RWPE1 (cell line): Measurements from ENCODE around the gene SYVN1.
A peak's percentile ranks its signal among the peaks of the same experiment; 100 is the strongest.
"Not testable (repeated sequence)": the region's sequence is repeated elsewhere in the genome, so short reads cannot be mapped to it uniquely, and the experiment has no call there.

ENCODE experiments used
- CTCF ChIA-PET: fragments of 350-600 bp; sonication (Branson Sonifier 250); formaldehyde crosslinking; extraction: SDS; loops from one replicate; lab custom pipeline; 2021; lab: Yijun Ruan, JAX
- POLR2A ChIA-PET: fragments of 400-600 bp; formaldehyde crosslinking; extraction: SDS; loops from one replicate; lab custom pipeline; 2020; ENCODE audit warnings: antibody characterized with exemption; ENCODE audit not compliant: low non-redundant PET; lab: Yijun Ruan, JAX
- DNase-seq: peaks from one replicate; pipeline ENCODE4 v3.0.0; 2012; ENCODE audit warnings: low spot score
- H3K27ac ChIP-seq: fragments of 450-650 bp; 2 replicates; pipeline ENCODE4 v1.5.1; 2017
- TF ChIP-seq, protein P1 (sequence below): fragments of 450-650 bp; conservative IDR thresholded peaks from 2 replicates; pipeline ENCODE4 v1.5.1; 2017; ENCODE audit warnings: low read depth, mild to moderate bottlenecking

The SYVN1 gene

DNA sequence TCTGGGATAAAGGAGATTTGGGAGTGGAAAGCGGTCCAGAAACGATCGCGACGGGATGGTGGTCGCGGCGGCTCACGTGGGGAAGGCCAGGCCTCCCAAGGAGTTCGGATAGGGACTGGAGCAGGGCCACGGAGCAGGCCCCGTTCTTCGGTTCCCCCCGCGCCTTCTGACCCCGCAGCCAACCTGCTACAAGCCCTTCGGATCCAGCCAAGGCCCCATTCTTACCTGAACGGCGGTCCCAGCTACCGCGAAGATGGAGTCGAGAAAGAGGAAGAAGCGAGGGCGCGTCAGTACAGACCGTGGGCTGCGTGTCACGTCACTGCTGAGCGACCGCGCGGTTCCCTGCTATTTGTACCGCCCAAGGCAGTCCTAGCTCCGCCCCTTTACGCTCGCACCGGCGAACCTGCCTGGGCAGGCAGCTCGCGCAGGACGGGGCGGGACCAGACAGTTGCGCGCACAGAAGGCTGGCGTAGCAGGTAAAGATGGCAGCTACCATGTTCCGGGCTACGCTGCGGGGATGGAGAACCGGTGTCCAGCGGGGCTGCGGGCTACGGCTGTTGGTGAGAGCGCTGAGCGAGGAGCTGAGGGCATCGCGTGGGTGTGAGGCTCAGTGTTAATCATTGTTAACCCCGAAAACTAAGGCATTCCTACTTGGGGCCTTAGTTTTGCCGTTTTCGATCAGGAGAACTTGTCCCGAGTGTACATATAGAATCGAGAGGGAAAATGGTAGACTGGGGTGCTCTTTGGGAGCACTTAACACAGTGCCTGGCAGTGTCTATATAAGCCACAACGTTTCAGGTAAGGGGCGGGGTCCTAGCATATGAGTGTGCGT lies 12.2 kb downstream of the SYVN1 start, which contains the start of the genes FAU and MRPL49:
FAU (minus strand) TSS at position 270 of the 832 bp plus-strand sequence. CDS start 321 bp downstream, outside the sequence.
MRPL49 (plus strand) TSS at position 457 of the 832 bp plus-strand sequence; CDS start at position 483, 26 bp downstream.
- H3K27ac ChIP-seq: peak within 1 kb of the TSS; percentile 88
- ChIA-PET POLR2A (interaction anchor here (0.6 to 1.9 kb wide), 10 partner anchors 9 to 260 kb away, joined by 3 to 9 read pairs (median 7); partner anchors contain the start of genes CAPN1, SYVN1 and TM7SF2), CTCF (interaction anchor here (0.6 to 1.5 kb wide), 7 partner anchors 10 to 70 kb away, joined by 3 to 12 read pairs (median 3); partner anchors contain the start of gene TM7SF2)
- peak; percentile 92 for DNase-seq
- TF ChIP-seq, protein P1, sequence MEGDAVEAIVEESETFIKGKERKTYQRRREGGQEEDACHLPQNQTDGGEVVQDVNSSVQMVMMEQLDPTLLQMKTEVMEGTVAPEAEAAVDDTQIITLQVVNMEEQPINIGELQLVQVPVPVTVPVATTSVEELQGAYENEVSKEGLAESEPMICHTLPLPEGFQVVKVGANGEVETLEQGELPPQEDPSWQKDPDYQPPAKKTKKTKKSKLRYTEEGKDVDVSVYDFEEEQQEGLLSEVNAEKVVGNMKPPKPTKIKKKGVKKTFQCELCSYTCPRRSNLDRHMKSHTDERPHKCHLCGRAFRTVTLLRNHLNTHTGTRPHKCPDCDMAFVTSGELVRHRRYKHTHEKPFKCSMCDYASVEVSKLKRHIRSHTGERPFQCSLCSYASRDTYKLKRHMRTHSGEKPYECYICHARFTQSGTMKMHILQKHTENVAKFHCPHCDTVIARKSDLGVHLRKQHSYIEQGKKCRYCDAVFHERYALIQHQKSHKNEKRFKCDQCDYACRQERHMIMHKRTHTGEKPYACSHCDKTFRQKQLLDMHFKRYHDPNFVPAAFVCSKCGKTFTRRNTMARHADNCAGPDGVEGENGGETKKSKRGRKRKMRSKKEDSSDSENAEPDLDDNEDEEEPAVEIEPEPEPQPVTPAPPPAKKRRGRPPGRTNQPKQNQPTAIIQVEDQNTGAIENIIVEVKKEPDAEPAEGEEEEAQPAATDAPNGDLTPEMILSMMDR: no peak

DNA sequence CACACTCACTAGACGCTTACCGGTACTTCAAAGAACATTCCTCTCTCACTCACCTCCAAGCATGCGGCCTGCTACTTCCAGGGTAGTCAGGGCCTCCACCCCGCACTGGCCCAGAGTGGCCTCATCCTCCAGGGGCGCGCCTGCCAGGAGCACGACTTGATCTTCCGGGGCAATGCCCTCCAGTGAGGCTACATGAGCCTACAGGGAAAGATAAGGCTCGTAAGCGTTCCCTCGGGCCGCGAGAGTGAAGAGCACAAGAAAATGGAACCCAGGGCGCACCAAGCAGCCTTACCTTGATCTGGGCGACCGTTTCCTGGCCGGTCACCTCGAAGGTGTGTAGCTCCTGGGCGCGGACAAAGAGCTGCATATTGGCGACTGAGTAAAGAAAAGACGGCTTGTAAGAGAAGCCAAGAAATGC lies 12.9 kb downstream of the SYVN1 start:
- TF ChIP-seq, protein P1: no peak
- no peak for DNase-seq
- CTCF ChIA-PET: interaction anchor here (0.6 to 1.5 kb wide), 5 partner anchors 10 to 71 kb away, joined by 3 to 12 read pairs (median 4); partner anchors contain the start of gene TM7SF2
- POLR2A ChIA-PET: interaction anchor here (0.6 to 1.9 kb wide), 6 partner anchors 9 to 148 kb away, joined by 3 to 9 read pairs (median 8); partner anchors contain the start of genes CAPN1, SYVN1 and TM7SF2
- peak overlapping the region; percentile 88 for H3K27ac ChIP-seq

DNA sequence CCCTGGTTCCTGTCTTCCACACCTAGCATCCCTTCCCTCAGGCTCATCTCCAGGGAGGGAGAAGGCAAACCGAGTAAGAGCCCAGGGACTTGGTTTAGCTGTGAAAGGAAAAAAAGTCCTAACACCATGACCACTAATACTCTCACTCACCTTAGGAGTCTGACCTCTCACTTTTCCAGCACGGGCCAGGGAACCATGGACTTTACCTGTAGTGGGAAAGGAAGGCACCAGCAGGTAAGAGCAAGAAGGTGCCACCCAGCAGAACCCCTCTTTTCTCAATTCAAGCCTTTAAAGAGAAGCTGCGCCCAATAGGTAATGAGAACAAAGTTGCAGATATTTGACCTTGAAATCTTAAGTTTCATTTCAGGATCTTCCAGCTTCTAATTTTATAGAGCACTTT lies 13.5 kb downstream of the SYVN1 start:
- CTCF ChIA-PET: interaction anchor here (0.6 to 1.5 kb wide), 4 partner anchors 9 to 106 kb away, joined by 3 to 4 read pairs (median 4); partner anchors contain the start of gene TM7SF2
- TF ChIP-seq, protein P1: no peak
- peak overlapping the region; percentile 48 for H3K27ac ChIP-seq
- POLR2A ChIA-PET: interaction anchor here (1.7 kb wide), 1 partner anchor 10 kb away, joined by 9 read pairs; no protein-coding TSS in a partner anchor
- no peak for DNase-seq

DNA sequence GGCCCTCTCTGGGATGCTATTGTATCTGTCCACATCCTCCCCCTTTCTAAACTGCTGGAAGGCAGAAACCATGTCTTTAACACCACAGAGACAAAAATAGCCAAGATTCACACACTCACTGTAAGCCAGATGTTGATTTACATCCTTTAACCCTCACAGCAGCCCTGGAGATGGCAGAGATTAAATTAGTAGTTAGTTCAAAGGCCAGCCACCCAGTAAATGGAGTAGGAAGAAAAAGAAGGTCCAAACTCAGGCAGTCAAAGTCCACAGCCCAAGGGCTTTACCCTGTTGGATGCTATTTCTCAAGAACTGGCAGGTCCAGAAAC lies 14.7 kb downstream of the SYVN1 start:
- CTCF ChIA-PET: no interaction called here
- TF ChIP-seq, protein P1: no peak
- H3K27ac ChIP-seq: peak overlapping the region; percentile 86
- no peak for DNase-seq
- POLR2A ChIA-PET: no interaction called here

DNA sequence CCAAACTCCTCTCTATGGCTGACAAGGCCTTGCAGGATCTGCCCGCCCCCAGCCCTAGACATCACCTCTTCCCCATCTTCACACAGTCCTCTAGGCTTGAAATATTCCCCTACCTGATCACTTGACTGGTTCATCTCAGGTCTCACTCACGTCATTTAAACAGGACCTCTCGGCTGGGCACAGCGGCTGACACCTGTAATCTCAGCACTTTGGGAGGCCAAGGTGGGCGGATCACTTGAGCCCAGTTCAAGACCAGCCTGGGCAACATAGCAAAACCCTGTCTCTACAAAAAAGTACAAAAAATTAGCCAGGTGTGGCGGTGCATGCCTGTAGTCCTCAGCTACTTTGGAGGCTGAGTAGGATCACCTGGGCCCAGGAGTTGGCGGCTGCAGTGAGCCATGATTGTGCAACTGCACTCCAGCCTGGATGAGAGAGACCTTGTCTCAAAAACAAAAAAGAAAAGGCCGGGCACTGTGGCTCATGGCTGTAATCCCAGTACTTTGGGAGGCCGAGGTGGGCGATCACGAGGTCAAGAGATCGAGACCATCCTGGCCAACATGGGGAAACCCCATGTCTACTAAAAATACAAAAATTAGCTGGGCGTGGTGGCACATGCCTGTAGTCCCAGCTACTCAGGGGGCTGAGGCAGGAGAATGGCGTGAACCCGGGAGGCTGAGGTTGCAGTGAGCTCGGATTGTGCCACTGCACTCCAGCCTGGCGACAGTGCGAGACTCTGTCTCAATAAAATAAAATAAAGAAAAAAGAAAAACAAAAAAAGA lies 15.2 kb downstream of the SYVN1 start:
- CTCF ChIA-PET: not testable (repeated sequence)
- POLR2A ChIA-PET: interaction anchor here (0.5 to 1.3 kb wide), 2 partner anchors 55 to 62 kb away, joined by 5 read pairs; partner anchors contain the start of gene CAPN1

DNA sequence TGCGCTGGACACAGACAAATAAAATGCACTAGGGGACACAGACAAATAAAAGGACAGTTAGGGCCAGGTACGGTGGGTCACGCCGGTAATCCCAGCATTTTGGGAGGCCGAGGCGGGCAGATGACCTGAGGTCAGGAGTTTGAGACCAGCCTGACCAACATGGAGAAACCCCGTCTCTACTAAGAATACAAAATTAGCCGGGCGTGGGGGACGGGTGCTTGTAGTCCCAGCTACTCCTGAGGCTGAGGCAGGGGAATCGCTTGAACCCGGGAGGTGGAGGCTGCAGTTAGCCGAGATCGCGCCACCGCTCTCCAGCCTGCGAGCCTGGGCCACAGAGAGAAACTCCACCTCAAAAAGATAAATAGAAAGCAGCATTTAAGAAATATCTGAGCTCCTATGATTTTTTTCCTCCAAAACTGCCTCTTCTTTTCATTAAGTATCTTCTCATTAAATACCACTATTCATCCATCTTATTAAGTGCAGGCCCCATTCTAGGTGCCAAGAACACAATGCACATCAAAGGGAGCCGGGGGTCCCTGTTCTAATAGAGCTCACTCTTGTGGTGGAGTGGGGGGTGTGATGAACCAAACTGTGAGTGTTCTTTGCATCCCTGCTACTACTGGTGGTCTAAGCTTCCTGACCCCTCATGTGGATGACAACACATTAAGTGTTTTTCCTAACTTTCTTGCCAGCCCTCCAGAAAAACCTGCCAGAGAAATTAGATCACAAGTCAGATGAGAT lies 16.1 kb downstream of the SYVN1 start:
- peak overlapping the region; percentile 86 for H3K27ac ChIP-seq
- CTCF ChIA-PET: interaction anchor here (0.7 kb wide), 1 partner anchor 227 kb away, joined by 4 read pairs; no protein-coding TSS in a partner anchor
- POLR2A ChIA-PET: interaction anchor here (0.5 to 1.3 kb wide), 2 partner anchors 55 to 63 kb away, joined by 5 read pairs; partner anchors contain the start of gene CAPN1

More for the DNA sequence above, 15.2 kb downstream of the SYVN1 start:
- peak overlapping the region; percentile 86 for H3K27ac ChIP-seq
- DNase-seq: not testable (repeated sequence)

More for the DNA sequence above, 16.1 kb downstream of the SYVN1 start:
- no peak for DNase-seq
- TF ChIP-seq, protein P1: peak; percentile 54
